Anterior cingulate cortex (tissue), 58 donors: ENCODE results near the gene S100P.
"Not testable (repeated sequence)": the region's sequence is repeated elsewhere in the genome, so short reads cannot be mapped to it uniquely, and the experiment has no call there.

Experiments used
- DNase-seq, 58 donors: peaks; one replicate each; lab custom pipeline; 2025; lab: John Stamatoyannopoulos, UW

The S100P gene

GRCh38 chr4:6672541-6673190, 21.0 kb upstream of the S100P start:
- DNase-seq = not testable (repeated sequence)

- peak in 17 of 58 donors; percentile 26 to 67 (median 38) for DNase-seq
Measured at GRCh38 chr4:6673191-6673659, 20.5 kb upstream of the S100P start.

DNA sequence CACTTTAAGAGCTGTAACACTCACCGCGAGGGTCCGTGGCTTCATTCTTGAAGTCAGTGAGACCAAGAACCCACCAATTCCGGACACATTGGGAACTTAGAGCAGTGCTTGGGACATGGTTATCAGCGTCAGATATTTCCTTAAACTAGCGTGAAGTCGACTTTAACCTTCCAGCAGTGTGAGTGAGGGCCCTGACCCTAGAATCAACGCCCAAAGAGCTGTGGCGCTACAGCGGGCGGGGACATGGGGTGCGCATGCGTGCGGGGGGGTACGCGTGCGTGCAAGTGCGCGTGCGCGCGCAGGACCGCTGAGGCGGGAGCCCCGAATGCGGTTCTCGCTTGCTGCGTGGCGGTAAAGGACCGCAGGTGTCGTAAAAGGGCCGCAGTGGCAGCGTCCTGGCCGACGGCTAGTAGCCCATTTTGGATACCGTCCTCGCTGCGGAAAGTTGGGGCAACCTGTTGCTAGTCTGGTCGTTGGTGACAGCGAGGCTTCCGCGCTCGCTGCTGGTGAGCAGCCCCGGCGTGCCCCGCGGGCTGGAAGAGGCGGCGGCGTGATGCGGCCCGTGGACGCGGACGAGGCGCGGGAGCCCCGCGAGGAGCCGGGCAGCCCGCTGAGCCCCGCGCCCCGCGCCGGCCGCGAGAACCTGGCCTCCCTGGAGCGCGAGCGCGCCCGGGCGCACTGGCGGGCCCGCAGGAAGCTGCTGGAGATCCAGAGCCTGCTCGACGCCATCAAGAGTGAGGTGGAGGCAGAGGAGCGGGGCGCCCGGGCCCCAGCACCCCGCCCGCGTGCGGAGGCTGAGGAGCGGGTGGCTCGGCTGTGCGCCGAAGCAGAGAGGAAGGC, 19.8 kb upstream of the S100P start:
- peak; percentile 52 to 97 (median 91) for DNase-seq

- DNase-seq = peak in 3 of 58 donors; percentile 4 to 41 (median 22)
Measured at GRCh38 chr4:6674500-6675149, 19.1 kb upstream of the S100P start.

DNA sequence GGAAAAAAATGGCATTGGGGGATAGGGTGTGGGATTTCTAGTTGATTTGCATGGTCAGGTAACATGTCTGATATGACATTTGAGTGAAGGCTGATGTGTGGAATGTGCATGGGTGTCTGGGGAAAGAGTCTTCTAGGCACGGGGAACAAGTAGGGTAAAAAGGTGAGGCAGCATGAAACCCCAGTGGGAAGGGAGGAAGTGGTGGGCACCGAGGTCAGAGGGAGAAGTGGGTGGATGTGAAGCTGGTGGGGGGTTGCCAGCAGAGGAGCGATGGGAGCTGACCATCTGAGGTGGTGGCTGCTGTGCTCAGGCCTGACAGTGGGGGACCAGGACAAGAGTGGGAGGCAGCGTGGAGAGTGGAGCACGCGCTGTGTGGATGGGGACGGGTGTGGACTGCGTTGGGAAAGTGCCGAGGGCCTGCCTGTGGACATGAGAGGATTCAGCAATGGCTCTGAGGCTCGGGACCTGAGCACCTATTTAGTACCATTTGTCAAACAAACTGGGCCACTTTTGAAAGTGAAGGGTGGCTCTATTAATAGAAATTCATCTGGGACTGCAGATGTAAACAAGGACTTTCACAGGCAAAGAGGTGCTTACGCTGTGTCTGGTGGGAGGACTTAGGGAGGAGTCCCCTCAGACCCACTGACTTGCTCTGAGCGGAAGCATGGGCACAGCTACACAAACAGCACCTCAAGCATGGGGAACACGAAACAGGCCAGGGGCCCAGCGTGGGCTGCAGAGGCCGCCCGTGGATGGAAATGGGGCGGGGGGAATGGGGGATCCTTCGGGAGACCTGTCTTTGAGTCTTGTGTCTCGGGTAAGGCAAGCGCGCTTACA, 16.7 kb upstream of the S100P start:
- no peak for DNase-seq

- no peak for DNase-seq
Measured at GRCh38 chr4:6680372-6681034, 13.2 kb upstream of the S100P start.

- DNase-seq = no peak
Measured at GRCh38 chr4:6681191-6681590, 12.5 kb upstream of the S100P start.

DNA sequence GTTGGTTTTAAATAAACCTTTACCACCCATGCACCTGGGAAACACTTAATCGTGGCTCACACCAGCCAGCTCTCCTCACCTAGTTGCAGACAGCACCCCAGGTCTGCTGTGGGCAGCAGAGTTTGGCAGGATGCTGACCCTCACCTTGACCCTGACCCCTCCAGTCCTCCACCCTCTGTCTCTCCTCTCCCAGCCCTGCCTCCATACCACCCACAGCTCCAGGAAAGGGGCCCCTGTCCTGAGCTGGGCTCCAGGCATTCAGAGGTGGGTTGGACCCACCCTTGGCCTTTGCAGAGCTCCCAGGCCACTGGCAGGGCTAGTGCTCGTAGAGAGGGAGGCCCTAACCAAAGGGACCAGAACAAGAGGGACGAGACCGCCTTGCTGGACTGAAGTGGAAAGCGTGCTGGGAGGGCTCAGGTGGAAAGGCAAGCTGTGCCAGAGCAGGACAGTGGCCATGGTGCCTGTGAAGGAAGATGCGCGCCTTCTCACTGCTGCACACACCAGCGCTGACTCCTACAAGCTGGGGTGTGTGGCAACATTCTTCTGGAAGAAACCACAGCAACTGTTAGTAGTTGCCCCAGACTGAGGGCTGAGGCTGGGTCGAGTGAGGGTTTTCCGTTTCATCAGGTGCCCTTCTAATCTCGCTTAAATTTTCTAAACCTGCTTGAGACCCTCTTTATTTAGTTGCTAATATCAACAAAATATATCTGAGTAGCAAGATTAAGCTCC, 10.7 kb upstream of the S100P start:
- DNase-seq = no peak

- no peak for DNase-seq
Measured at GRCh38 chr4:6684656-6685055, 9.0 kb upstream of the S100P start.

DNA sequence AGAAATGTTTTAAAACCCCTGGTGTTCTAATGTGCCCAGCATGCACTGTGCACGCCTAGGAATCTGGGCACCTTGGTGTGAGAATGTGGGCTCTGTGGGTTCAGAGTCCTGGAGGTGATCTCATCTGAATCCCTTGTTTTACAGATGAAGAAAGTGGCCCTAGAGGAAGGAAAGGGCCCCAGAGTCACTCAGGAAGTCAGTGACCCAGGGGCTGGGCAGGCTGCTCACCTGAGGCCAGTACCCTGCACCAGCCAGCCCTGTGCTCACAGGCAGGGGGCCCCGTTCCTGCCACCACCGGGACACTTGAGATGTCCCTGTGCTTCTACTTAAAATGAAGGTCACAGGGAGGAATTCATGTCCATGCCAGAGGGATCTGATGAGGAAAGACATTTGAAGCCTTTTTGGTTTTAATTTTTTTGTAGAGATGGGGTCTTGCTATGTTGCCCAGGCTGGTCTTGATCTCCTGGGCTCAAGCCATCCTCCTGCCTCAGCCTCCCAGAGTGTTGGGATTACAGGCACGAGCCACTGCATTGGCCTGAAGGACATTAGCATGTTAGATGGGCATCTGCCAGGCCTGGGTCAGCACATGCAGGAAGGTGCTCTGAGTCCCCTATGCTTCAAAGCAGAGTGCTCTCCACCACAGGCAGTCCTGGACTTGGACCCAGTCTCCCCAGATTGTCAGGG, 7.4 kb upstream of the S100P start:
- DNase-seq = no peak

GRCh38 chr4:6687947-6688878, 5.5 kb upstream of the S100P start:
- no peak for DNase-seq

GRCh38 chr4:6688879-6689505, 4.7 kb upstream of the S100P start:
- DNase-seq = peak in 18 of 58 donors; percentile 9 to 59 (median 26)

GRCh38 chr4:6689506-6689960, 4.1 kb upstream of the S100P start:
- no peak for DNase-seq

DNA sequence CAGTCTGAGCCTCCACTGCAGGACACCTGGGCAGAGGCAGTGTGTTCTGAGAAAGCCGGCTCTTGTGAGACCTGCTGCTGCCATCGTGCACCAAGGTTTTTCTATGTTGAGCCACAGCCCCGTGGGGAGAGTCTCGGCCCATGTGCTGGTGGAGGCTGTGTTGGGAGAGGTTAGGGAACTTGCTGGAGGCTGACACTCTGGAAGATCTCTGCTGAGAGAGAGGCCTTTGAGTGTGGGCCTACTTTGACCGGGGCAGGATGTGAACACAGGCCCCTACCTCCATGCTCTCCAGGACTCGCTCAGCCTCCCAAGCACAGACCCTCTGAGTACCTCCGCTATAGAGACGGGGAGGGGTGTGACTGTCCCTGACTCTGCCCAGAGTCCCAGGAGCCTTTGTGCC, 1.3 kb upstream of the S100P start:
- no peak for DNase-seq

DNA sequence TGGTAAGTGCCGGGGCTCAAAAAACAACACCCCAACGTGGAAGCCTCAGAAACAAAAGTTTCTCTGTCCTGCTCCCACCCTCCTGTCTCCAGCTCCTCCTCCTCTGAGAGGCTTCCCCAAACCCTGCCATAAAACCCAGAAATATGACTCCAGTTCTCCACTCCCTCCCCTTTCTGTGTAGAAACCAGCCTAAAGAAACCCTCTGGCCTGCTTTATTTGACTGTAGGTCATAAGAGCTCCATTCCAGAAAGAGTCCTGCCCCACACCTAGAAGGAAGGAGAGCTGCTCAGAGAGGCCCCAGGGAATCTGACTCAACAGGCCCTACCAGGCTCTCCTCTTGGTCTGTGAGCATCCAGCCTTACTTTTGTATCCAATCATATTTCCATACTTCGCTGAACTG, 872 bp upstream of the S100P start:
- no peak for DNase-seq

- DNase-seq = no peak
Measured at GRCh38 chr4:6694177-6694901, 661 bp downstream of the S100P start.
